ENCODE results near the gene THRB.
"Not testable (repeated sequence)": the region's sequence is repeated elsewhere in the genome, so short reads cannot be mapped to it uniquely, and the experiment has no call there.

Gene THRB

GRCh38 chr3:24136624-24137310 lies 357.9 kb downstream of the THRB start:
- DNase-seq: no peak

GRCh38 chr3:24135280-24135679 lies 359.4 kb downstream of the THRB start:
- no peak for DNase-seq

GRCh38 chr3:24133942-24134341 lies 360.7 kb downstream of the THRB start:
- DNase-seq: no peak

- no peak for DNase-seq
Observed at GRCh38 chr3:24133436-24133835, 361.2 kb downstream of the THRB start.

GRCh38 chr3:24129549-24129948 lies 365.1 kb downstream of the THRB start:
- peak; percentile 27 for DNase-seq

- DNase-seq: peak; percentile 18
Observed at GRCh38 chr3:24128199-24129005, 366.2 kb downstream of the THRB start.

GRCh38 chr3:24123596-24123995 lies 371.1 kb downstream of the THRB start:
- DNase-seq: no peak

- no peak for DNase-seq
Observed at GRCh38 chr3:24120434-24120833, 374.2 kb downstream of the THRB start.

GRCh38 chr3:24119321-24119751 lies 375.3 kb downstream of the THRB start:
- no peak for DNase-seq

GRCh38 chr3:24117508-24117907 lies 377.1 kb downstream of the THRB start:
- no peak for DNase-seq

- no peak for DNase-seq
Observed at GRCh38 chr3:24111711-24112110, 382.9 kb downstream of the THRB start.

- no peak for DNase-seq
Observed at GRCh38 chr3:24110051-24110450, 384.6 kb downstream of the THRB start.

GRCh38 chr3:24101676-24102168 lies 392.9 kb downstream of the THRB start:
- no peak for DNase-seq

GRCh38 chr3:24100696-24101402 lies 393.8 kb downstream of the THRB start:
- DNase-seq: no peak

GRCh38 chr3:24096695-24097290 lies 397.9 kb downstream of the THRB start:
- DNase-seq: no peak

- no peak for DNase-seq
Observed at GRCh38 chr3:24096271-24096670, 398.4 kb downstream of the THRB start.

- not testable (repeated sequence) for DNase-seq
Observed at GRCh38 chr3:24094818-24095217, 399.8 kb downstream of the THRB start.

GRCh38 chr3:24088782-24089181 lies 405.9 kb downstream of the THRB start:
- DNase-seq: no peak

GRCh38 chr3:24087469-24087868 lies 407.2 kb downstream of the THRB start:
- no peak for DNase-seq

- peak; percentile 36 for DNase-seq
Observed at GRCh38 chr3:24086617-24087404, 407.8 kb downstream of the THRB start.

GRCh38 chr3:24086206-24086605 lies 408.4 kb downstream of the THRB start:
- no peak for DNase-seq

GRCh38 chr3:24072193-24072592 lies 422.5 kb downstream of the THRB start:
- no peak for DNase-seq

All from NCI-H1105 (cell line).